IMR-90 (cell line): Measurements from ENCODE around the gene MRPL47.

Experiments
- CEBPB ChIP-seq: IDR thresholded peaks from 2 replicates; pipeline ENCODE4 v1.6.1; 2012; ENCODE audit warnings: low read depth, low read length, improper control_type of control experiment
- CHD1 ChIP-seq: IDR thresholded peaks from 2 replicates; pipeline ENCODE4 v1.6.1; 2012; ENCODE audit warnings: low read depth, low read length, improper control_type of control experiment
- MAFK ChIP-seq: IDR thresholded peaks from 2 replicates; pipeline ENCODE4 v1.6.1; 2012; ENCODE audit warnings: low read depth, low read length, improper control_type of control experiment
- MXI1 ChIP-seq: IDR thresholded peaks from 2 replicates; pipeline ENCODE4 v1.6.1; 2012; ENCODE audit warnings: low read depth, mild to moderate bottlenecking, low read length, moderate library complexity, borderline replicate concordance
- POLR2A ChIP-seq: IDR thresholded peaks from 2 replicates; pipeline ENCODE4 v1.6.1; 2012; ENCODE audit warnings: mild to moderate bottlenecking, low read depth, low read length
- RAD21 ChIP-seq: IDR thresholded peaks from 2 replicates; pipeline ENCODE4 v1.6.1; 2012; ENCODE audit warnings: low read length, improper control_type of control experiment
- RCOR1 ChIP-seq: IDR thresholded peaks from 2 replicates; pipeline ENCODE4 v1.6.1; 2012; ENCODE audit warnings: mild to moderate bottlenecking, low read length, improper control_type of control experiment; ENCODE audit not compliant: insufficient replicate concordance
- RFX5 ChIP-seq: IDR thresholded peaks from 2 replicates; pipeline ENCODE4 v1.8.0; 2012; ENCODE audit warnings: low read depth, mild to moderate bottlenecking, low read length, moderate library complexity
- SMC3 ChIP-seq: fragments of 150-350 bp; IDR thresholded peaks from 2 replicates; pipeline ENCODE4 v1.6.1; 2016; ENCODE audit warnings: low read depth, mild to moderate bottlenecking, antibody characterized with exemption, low read length, moderate library complexity
- TF ChIP-seq, protein P1 (sequence below): conservative IDR thresholded peaks from 2 replicates; pipeline ENCODE4 v1.5.1; 2012; ENCODE audit warnings: mild to moderate bottlenecking, low read depth, low read length, improper control_type of control experiment
- TF ChIP-seq, protein P2 (sequence below): fragments of 150-350 bp; IDR thresholded peaks from 2 replicates; pipeline ENCODE4 v1.6.1; 2017; ENCODE audit warnings: mild to moderate bottlenecking, antibody characterized with exemption, low read length, low read depth

GRCh38 chr3:179653096-179653797 lies 48.8 kb upstream of the MRPL47 start:
- no peak for TF ChIP-seq SMC3
- TF ChIP-seq RAD21: peak; percentile 35; the same call in 1 of the 2 replicates
- TF ChIP-seq POLR2A: no peak; the same call in 1 of the 2 replicates
- TF ChIP-seq, protein P1, sequence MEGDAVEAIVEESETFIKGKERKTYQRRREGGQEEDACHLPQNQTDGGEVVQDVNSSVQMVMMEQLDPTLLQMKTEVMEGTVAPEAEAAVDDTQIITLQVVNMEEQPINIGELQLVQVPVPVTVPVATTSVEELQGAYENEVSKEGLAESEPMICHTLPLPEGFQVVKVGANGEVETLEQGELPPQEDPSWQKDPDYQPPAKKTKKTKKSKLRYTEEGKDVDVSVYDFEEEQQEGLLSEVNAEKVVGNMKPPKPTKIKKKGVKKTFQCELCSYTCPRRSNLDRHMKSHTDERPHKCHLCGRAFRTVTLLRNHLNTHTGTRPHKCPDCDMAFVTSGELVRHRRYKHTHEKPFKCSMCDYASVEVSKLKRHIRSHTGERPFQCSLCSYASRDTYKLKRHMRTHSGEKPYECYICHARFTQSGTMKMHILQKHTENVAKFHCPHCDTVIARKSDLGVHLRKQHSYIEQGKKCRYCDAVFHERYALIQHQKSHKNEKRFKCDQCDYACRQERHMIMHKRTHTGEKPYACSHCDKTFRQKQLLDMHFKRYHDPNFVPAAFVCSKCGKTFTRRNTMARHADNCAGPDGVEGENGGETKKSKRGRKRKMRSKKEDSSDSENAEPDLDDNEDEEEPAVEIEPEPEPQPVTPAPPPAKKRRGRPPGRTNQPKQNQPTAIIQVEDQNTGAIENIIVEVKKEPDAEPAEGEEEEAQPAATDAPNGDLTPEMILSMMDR: peak; percentile 24; the same call in 1 of the 2 replicates
- no peak for TF ChIP-seq CEBPB
- no peak for TF ChIP-seq MAFK
- peak; percentile 52 for TF ChIP-seq MXI1
- TF ChIP-seq, protein P2, sequence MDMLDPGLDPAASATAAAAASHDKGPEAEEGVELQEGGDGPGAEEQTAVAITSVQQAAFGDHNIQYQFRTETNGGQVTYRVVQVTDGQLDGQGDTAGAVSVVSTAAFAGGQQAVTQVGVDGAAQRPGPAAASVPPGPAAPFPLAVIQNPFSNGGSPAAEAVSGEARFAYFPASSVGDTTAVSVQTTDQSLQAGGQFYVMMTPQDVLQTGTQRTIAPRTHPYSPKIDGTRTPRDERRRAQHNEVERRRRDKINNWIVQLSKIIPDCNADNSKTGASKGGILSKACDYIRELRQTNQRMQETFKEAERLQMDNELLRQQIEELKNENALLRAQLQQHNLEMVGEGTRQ: peak; percentile 51; the same call in 1 of the 2 replicates
- no peak for TF ChIP-seq RCOR1
- no peak for TF ChIP-seq CHD1
- no peak for TF ChIP-seq RFX5
